Endometrial microvascular endothelial cells (primary cell): ENCODE measurements around the gene TPSD1. TPM values are rescaled to one million over a fixed set of nuclear protein-coding genes. Genes with fewer than 3 reads are reported as not detected.
"Not testable (repeated sequence)": the region's sequence is repeated elsewhere in the genome, so short reads cannot be mapped to it uniquely, and the experiment has no call there.

Experiments
- in situ Hi-C: cut with HindIII; loops from 2 replicates; pipeline ENCODE4 v1.10.0; 2017; ENCODE audit warnings: low sequenced_read_pairs, low pct_unique_long_range_greater_than_20kb; ENCODE audit errors: inconsistent ontology term
- total RNA-seq: library from RNA; depleted of rRNA; stranded (reverse); fragments of >200 nt; gene quantifications from one replicate; pipeline ENCODE4 v1.2.3, GENCODE V29; 2015; ENCODE audit errors: inconsistent ontology term

The TPSD1 gene
- not detected for total RNA-seq

DNA sequence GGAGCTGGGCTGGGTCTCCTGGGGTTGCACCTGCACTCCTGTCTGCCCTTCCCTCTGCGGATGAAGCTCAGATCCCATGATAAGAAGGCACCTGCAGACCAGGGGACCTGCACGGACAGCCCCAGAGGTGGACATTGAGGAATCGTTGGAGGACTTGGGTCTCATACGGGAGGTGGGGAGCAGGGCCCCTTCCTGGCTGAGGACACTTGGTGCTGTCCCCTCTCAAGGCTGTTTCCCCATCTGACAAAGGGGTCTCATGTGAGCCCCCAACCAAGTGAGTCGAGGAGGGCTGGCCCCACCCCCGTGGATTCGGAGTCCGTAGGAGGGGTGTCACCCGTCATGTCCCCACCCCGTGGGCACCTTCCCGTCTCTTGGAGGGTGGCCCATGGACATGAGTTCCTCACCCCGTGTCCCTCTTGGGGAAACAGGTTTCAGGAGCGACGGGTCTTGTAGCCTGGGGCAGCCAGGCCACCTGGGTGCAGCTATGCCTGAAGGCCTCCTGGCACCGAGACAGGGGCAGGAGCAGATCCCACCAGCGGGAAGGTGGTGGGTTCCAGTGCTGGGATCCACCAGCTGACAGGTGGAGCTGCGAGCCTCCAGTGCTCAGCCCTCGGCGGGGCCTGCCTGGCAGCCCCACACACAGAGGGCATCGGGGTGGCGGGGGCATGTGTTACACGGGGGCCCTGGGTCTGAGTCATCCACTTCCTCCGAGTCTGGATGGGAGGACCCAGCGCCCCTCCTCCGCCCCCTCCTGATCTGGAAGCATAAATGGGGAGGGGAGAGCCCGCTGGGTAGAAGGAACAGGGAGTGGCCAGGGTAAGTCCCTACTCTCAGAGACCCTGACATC is at the start of gene TPSD1:
Gene TPSD1, plus strand, starts transcription at position 794 of the 847 bp plus-strand sequence. CDS start 212 bp downstream, outside the sequence.
- in situ Hi-C loops: not testable (repeated sequence)

DNA sequence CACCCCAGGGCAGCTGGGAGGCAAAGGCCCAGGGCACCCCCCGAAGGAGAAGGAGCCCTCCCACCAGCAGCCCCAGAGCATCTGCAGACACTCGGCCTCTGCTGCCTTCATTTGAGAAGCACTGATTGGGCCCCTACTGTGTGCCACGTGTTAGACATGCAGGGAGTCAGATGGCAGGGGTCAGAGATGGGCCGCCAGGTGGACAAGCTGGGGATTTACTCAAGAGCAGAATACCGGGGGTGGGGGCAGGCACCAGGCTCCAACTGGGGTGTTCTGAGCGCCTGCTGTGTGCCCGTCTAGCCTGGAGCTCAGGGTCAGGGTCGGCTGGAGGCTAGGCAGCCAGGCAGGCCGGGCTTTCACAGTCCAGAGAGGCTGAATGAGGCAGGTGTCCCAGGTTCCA is 49.5 kb upstream of the TPSD1 start:
- in situ Hi-C loops: no loop called here

DNA sequence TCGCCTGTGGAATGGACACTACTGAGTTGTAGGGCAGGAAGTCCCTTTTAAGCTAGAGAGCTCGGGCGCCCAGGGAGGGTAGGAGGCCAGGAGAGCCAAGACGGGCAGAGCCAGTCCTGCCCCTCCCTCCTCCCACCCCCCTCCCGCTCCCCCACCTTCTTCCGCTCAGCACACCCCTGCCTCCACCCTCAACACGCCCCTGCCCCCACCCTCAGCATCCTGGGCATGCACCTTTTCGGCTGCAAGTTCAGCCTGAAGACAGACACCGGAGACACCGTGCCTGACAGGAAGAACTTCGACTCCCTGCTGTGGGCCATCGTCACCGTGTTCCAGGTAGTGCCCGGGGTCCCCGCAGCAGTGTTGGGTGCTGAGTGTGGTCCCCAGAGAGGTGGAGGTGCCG is 49.1 kb upstream of the TPSD1 start:
- in situ Hi-C loops: no loop called here

DNA sequence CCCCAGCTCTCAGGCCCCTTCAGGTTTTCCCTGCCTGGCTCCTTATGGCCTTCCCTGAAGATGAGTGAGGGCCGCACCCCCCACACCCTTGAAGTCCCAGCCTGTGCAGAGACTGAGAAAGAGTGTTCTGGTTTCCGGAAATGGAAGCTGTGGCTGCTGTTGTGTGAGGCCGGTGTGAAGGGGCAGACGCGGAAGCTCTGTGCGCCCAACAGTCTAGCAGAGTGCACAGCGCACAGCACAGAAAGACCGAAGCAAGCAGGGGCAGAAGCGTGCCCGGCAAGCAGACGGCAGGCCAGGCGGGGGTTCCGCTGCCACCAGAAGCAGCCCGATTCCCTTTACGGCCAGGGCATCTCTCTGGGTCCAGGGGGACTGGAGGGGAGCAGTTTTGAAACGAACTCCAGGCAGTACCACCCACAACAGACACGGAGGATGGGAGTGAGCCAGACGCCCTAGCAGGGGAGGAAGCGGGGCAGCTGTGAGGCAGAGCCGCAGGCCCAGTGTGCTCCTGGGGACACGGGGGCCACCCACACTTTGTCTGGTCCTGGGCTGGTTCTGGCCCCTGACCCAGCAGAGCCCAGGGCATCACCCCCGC is 47.5 kb upstream of the TPSD1 start:
- in situ Hi-C loops: no loop called here

DNA sequence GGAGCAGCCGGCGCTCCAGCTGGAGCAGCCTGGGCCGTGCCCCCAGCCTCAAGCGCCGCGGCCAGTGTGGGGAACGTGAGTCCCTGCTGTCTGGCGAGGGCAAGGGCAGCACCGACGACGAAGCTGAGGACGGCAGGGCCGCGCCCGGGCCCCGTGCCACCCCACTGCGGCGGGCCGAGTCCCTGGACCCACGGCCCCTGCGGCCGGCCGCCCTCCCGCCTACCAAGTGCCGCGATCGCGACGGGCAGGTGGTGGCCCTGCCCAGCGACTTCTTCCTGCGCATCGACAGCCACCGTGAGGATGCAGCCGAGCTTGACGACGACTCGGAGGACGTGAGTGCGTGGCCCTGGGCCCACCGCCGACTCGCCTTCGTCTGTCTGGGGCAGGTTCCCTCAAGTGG is 46.8 kb upstream of the TPSD1 start:
- in situ Hi-C loops: no loop called here

DNA sequence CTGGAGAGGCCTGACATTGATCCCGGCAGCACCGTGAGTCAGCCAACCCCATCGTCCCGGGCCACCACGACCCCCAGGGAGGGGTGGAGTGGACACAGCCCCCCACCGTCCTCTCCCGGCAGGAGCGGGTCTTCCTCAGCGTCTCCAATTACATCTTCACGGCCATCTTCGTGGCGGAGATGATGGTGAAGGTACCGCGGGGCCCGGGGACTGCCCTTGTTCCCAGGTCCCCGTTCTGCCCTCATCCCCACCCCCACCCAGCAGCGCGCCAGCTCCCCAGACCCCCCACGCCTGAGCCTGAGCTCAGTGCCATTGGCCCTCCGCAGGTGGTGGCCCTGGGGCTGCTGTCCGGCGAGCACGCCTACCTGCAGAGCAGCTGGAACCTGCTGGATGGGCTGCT is 45.4 kb upstream of the TPSD1 start:
- in situ Hi-C loops: no loop called here

DNA sequence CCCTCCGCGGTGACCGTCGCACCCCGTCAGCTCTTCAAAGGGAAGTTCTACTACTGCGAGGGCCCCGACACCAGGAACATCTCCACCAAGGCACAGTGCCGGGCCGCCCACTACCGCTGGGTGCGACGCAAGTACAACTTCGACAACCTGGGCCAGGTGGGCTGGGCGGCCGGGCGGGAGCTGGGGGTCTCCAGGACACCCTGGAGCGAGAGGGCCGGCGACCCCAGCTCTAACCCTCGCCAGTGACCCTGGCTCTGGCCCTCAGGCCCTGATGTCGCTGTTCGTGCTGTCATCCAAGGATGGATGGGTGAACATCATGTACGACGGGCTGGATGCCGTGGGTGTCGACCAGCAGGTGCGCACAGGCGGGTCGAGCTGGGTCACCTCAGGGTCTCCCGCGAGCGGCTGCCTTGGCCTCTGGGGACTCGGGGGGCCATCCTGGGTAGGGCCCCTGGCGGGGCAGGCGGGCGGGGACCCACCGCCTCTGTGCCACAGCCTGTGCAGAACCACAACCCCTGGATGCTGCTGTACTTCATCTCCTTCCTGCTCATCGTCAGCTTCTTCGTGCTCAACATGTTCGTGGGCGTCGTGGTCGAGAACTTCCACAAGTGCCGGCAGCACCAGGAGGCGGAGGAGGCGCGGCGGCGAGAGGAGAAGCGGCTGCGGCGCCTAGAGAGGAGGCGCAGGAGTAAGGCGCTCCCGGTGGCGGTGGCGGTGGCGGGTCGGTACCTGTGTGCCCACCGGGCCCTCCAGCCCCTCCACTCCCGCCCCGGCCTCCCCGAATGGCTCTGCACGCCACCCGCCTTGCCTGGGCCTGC is 44.2 kb upstream of the TPSD1 start:
- in situ Hi-C loops: no loop called here

DNA sequence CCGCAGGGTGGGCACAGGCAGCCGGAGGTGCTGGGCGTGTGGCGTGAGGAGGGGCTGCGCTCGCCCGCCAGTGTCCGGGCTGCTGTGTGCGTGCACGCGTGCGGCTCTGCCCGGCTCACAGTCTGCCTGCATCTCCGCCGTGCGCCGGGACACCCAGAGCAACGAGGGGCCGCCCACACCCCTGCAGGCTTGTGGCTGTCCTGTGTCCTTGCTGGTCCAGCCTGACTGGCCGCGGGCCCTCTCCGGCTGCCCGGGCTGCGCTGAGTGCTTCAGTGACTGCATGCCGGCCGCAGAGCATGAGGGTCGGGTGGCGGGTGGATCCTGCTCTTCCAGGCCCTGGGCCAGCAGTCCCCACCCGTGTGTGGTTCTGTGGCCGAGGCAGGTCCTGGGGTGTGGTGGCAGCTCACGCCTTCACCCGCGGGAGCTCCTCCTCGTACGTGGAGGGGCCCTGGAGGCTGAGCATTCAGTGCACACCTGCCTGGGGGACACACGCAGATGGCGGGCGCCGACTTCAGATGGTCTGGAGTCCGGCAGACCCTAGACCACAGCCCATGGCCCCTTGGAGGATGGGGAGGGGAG is 43.2 kb upstream of the TPSD1 start:
- in situ Hi-C loops: no loop called here

DNA sequence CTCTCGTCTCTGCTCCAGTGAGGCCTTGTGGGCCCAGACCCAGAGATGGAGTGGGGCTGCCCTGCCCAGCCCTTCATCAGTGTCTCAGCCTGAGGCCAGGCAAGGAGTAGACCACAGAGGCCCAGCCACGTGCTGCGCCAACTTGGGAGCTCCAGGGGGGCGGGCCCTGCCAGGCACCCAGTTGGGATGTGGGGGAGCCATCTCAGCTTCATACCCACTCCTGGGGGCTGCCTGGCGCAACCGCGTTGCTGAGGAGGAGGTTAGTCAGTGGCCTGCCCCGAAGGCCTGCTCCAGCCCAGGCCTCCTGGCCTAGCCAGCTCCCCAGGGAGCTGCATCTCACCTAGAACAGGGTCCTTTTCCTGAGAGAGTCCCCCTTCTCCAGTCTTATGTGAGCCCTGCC is 42.6 kb upstream of the TPSD1 start:
- in situ Hi-C loops: no loop called here

DNA sequence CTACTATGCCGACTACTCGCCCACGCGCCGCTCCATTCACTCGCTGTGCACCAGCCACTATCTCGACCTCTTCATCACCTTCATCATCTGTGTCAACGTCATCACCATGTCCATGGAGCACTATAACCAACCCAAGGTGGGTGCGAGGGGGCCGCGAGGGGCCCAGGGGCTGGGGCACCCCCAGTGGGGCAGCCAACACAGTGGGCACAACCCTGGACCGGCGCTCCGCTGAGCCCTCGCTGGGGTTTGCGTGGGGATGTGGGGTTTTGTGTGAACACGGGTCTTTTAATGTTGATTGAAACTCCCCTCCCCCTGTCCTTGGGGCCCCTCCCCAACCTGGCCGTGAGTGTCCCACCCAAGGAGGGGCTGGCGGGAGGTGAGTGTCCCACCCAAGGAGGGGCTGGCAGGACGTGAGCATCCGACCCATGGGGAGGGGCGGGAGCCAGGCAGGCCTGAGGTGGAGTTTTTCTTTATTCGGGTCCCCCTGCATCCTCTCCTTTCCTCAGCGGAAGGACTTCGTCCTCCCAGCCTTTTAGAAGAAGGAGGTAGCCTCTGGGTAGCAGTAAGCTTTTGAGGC is 42.0 kb upstream of the TPSD1 start:
- in situ Hi-C loops: no loop called here

DNA sequence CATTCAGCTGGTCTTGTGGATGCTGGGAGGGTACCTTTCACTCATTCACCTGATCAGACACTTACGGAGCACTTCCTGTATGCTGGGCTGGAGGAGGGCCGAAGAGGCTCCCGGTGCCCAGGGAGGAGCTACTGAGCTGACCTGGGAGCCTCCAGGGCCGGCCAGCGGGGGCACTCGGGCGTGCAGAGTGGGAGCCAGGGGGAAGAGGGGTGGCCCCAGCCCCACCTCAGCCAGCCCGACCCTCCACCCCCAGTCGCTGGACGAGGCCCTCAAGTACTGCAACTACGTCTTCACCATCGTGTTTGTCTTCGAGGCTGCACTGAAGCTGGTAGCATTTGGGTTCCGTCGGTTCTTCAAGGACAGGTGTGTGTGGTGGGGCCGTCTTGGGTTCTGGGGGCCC is 41.1 kb upstream of the TPSD1 start:
- in situ Hi-C loops: no loop called here

DNA sequence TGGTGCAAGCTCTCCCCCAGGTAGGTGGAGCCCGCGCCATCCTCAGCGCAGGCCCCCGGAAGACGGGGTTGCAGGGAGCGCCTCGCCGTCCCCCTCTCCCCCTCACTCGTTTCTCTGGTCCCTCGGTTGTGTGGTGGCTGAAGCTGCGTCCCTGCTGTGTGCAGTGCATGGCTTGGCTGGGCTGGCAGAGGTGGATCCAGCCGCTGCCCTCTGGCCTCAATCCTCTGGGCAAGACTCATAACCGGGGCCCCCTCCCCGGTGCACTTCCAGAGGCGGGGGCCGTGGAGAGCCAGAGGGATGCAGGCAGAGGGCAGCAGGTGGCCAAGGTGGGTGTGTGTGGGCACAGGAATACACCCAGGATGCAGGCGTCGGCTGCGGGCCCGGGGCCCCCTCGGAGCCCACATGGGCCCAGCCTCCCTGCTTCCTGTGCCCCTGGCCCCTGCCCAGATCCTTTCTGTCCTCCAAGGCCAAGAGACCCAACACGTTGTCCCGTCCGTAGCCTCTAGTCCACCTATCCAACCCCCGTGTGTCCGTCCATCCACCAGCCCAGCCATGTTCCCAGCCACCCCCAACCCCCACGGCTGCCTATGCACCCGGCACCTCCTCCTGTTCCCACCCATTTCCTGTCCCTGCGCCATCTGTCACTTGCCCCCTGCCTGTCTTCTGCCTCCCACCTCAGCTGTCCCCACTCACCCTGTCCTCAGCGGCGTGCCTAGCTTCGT is 40.1 kb upstream of the TPSD1 start:
- in situ Hi-C loops: no loop called here

DNA sequence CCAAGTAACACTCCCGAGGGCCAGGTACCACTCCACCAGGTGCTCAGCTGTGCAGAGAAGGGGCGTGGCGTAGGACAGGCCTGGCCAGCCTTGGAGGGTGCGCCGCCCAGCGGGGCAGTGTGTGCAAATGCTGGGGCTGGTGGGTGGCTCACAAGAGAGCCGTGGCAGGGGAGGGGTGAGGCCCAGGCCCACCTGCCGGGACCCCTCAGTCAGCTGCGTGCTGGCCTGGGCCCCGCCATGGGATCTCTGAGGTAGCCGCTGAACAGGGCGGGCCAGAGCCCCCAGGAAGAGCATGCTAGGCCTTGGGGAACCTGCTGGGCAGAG is 39.6 kb upstream of the TPSD1 start:
- in situ Hi-C loops: no loop called here

DNA sequence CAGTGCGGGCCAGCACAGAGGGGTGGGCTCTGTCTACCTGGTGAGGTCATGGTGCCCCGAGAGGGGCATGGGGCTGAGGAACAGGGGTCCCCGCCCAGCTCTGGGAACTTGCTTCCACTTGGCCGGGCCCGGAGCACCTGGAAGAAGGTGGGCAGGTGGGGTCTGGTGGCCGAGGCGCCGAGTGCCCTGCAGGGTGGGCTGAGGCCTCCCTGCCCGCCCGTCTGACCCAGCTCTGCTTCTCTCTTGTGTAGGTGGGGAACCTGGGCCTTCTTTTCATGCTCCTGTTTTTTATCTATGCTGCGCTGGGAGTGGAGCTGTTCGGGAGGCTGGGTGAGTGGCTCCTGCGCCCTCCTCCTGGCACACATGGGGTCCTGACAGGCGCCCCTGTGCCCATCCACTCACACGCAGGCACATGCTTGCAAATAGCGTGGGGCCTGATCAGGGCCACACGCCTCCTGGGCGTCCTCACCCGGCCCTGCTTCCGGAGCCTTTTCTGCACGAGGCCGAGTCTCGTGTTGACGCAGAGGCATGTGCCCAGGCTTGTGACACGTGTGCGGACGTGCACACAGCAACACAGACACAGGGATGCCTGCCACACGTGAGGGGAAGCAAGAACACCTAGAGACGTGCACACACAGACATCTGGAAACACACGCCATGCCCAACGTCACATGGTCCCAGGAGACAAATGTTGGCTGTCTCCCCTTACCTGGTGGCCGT is 39.0 kb upstream of the TPSD1 start:
- in situ Hi-C loops: no loop called here

DNA sequence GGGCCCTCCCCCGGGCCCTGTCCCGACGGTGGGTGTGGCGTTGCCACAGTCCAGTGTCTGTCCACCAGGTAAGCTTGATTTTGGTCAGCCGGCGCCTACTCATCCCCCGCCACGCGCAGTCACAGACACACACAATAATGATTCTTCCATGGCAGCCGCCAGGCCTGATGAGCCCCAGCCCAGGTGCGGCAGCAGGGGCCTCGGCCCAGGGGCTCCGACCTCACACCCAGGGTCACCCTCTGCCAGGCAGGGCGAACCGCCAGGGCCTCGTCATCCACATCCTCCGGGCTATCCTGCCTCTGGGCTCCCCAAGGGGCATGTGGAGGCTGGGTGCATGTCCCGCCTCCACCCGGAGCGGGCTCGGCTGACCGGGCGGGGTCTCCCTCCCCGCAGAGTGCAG is 38.3 kb upstream of the TPSD1 start:
- in situ Hi-C loops: no loop called here

DNA sequence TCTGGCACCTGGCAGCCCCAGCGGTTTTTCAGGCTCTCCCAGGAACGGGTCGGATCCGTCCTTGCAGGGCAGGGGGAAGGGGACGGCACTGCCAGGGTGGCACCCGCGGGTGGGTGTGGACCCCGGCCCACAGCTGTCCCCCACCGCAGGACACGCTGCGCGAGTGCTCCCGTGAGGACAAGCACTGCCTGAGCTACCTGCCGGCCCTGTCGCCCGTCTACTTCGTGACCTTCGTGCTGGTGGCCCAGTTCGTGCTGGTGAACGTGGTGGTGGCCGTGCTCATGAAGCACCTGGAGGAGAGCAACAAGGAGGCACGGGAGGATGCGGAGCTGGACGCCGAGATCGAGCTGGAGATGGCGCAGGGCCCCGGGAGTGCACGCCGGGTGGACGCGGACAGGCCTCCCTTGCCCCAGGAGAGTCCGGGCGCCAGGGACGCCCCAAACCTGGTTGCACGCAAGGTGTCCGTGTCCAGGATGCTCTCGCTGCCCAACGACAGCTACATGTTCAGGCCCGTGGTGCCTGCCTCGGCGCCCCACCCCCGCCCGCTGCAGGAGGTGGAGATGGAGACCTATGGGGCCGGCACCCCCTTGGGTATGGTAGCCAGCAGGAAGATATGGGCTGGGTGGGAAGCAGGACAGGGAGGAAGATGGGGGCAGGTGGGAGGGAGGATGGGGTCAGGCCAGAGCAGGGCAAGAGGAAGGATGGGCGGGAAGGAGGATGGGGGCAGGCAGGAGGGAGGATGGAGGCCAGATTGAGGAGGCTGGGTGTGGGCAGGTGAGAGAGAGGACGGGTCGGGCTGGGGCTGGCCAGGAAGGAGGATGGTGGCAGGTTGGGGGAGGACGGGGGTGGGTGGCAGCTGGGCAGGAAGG is 37.6 kb upstream of the TPSD1 start:
- in situ Hi-C loops: no loop called here

DNA sequence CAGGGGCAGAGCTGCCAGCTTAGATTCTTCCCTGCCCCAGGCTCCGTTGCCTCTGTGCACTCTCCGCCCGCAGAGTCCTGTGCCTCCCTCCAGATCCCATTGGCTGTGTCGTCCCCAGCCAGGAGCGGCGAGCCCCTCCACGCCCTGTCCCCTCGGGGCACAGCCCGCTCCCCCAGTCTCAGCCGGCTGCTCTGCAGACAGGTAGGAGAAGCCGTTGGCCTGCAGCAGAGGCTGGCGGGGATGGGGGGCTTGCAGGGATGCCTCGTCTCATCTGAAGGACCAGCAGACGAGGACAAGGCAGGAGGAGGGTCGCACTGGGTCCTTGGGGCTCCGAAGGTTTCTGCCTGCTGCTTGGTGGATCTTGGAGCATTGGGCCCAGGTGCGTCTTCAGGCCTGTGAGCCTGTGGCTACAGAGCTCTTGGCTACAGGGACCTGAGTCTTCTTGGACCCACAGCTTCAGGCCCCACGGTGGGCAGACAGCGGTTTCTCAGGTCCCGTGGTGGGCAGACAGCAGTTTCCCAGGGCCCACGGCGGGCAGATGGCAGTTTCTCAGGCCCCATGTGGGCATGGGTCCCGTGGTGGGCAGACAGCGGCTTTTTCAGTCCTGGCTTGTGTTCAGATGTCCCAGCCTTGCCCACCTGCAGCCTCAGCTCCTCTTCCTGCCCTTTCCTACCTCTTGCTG is 36.8 kb upstream of the TPSD1 start:
- in situ Hi-C loops: no loop called here
